Vagina (tissue), 2 donors: ENCODE measurements around the gene FYB2.

Experiments used
- CTCF ChIP-seq, 3 experiments: fragments of 450-650 bp in 2 of 3; fragments of 200-600 bp in 1 of 3; sonication (generic) in 1 of 3; IDR thresholded peaks; one replicate each; pipeline ENCODE4 v1.5.1; 2017 to 2019; ENCODE audit warnings: antibody characterized with exemption in 3 of 3, mild to moderate bottlenecking in 2 of 3, moderate library complexity in 2 of 3
- POLR2A ChIP-seq, 2 donors: fragments of 450-650 bp; IDR thresholded peaks; one replicate each; pipeline ENCODE4 v1.6.1; 2017; ENCODE audit warnings: antibody characterized with exemption in 2 of 2, mild to moderate bottlenecking in 2 of 2, moderate library complexity in 2 of 2
- POLR2AphosphoS5 ChIP-seq, 2 donors: sonication (generic); formaldehyde crosslinking; IDR thresholded peaks; one replicate each; pipeline ENCODE4 v1.9.0; 2017; ENCODE audit warnings: antibody characterized with exemption in 2 of 2, mild to moderate bottlenecking in 2 of 2, low read depth in 1 of 2; ENCODE audit not compliant: insufficient read depth in 1 of 2

DNA sequence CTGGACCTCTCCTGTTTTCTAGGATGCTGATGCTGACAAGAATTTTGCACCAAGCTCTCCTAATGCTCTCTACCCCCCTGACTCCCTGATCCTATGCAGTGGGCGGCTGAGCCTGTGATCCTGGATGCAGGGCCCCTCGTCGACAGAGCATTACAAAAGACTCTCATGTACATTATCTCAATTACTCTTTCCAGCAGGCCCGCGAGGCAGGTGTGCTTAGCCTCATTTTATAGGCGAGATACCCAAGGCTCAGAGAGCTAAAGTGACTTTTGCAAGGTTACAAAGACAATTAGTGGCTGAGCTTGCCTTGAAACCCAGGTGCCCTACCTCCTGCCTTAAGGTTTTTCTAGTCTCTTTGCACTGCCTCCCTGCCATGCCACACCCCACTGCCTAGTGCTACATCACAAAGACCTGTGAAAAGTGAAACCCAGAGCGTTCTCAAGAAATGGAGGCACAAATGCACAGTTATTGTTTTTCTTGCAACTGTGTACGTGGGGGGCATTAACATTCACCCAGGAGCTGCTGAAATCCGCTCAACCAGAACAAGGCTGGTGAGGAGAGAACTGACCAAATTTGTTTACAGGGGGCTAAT lies 25.4 kb upstream of the FYB2 start:
- TF ChIP-seq POLR2AphosphoS5 (IDR thresholded peaks at IDR 0.05; ENCODE audit: insufficient read depth in 1 of 2, low read depth in 1 of 2) (no peak), CTCF (IDR thresholded peaks at IDR 0.05) (no peak), POLR2A (IDR thresholded peaks at IDR 0.05) (no peak)
